Stimulated activated effector memory CD8-positive, alpha-beta T cell treated with anti-CD3 and anti-CD28 coated beads, Interleukin-12 subunit alpha, Interleukin-12 subunit beta, amount 100 ng/mL, for 72 hours (primary cell): ENCODE results near the gene SPATA20.

ENCODE experiments used
- ATAC-seq: fragments of 150-1000 bp; cut with Tn5 transposase; 2 replicates; pipeline ENCODE4 v1.10.0; 2021
- DNase-seq, 2 donors: peaks; one replicate each; pipeline ENCODE4 v3.0.0; 2021 to 2022; ENCODE audit warnings: low spot score in 2 of 2
- H3K27ac Mint-ChIP-seq: one replicate; pipeline ENCODE4 v1.8.0; 2022; ENCODE audit warnings: mild to moderate bottlenecking, mixed read lengths
- H3K36me3 Mint-ChIP-seq: one replicate; pipeline ENCODE4 v1.8.0; 2022; ENCODE audit warnings: mild to moderate bottlenecking, mixed read lengths
- H3K4me1 Mint-ChIP-seq: one replicate; pipeline ENCODE4 v1.8.0; 2022; ENCODE audit warnings: mixed read lengths
- H3K4me3 Mint-ChIP-seq: one replicate; pipeline ENCODE4 v1.8.0; 2022; ENCODE audit warnings: mild to moderate bottlenecking, mixed read lengths
- H3K9me3 Mint-ChIP-seq: one replicate; pipeline ENCODE4 v1.8.0; 2022; ENCODE audit warnings: mixed read lengths

The SPATA20 gene

DNA sequence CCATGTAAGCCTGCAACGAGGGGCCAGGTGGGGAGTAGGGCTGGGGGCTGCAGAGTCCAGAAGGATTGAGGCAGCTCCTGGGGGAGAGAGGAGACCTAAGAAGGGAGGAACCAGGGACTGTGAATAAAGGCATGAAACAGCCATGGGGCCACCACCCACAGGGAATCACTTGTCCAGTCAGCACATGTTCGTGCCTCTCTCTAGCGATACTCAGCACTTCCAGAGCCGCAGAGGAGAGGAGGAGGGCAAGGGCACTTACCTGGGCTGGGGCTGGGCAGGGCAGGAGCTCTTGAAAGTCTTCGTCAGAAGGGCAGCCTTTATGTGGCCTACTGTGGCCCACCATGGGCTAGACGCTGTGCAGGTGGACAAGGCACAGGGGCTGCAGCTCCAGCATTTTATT lies 37.8 kb downstream of the SPATA20 start:
- Mint-ChIP-seq H3K4me1 (no peaks in the 10 kb centered on the region), H3K9me3 (no peaks in the 10 kb centered on the region), H3K4me3 (no peak overlapping the region), H3K27ac (no peak overlapping the region), H3K36me3 (no peaks in the 10 kb centered on the region)
- ATAC-seq (no peak), DNase-seq (no peak)

DNA sequence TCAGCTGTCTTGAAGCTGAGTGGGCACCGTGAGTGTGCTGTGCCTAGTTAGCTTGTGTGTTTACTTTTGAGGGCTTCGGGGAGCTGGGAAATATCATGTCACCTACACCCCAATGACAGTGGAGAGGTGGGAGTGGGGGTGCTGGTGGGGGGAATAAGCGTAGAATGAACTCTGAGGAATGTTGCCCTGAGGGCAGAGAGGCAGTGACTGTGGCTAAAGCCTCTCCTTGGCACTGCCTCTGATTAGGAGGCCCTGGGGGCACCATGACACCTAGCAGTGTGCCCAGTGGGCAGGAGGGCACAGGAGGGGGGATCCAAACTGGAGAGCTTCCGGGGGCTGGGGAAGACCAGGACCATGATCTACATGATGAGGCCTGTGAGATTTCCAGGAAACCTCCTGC lies 38.4 kb downstream of the SPATA20 start:
- H3K9me3 Mint-ChIP-seq = no peaks in the 10 kb centered on the region
- no peaks in the 10 kb centered on the region for H3K4me1 Mint-ChIP-seq
- ATAC-seq = no peak
- peak overlapping the region; percentile 26 for H3K27ac Mint-ChIP-seq
- DNase-seq = no peak
- no peaks in the 10 kb centered on the region for H3K36me3 Mint-ChIP-seq
- H3K4me3 Mint-ChIP-seq = no peak overlapping the region

GRCh38 chr17:50585891-50586290 lies 38.9 kb downstream of the SPATA20 start:
- Mint-ChIP-seq H3K27ac (peak overlapping the region; percentile 26), H3K4me3 (no peak overlapping the region), H3K4me1 (no peaks in the 10 kb centered on the region), H3K9me3 (no peaks in the 10 kb centered on the region), H3K36me3 (no peaks in the 10 kb centered on the region)
- ATAC-seq (no peak), DNase-seq (no peak)

DNA sequence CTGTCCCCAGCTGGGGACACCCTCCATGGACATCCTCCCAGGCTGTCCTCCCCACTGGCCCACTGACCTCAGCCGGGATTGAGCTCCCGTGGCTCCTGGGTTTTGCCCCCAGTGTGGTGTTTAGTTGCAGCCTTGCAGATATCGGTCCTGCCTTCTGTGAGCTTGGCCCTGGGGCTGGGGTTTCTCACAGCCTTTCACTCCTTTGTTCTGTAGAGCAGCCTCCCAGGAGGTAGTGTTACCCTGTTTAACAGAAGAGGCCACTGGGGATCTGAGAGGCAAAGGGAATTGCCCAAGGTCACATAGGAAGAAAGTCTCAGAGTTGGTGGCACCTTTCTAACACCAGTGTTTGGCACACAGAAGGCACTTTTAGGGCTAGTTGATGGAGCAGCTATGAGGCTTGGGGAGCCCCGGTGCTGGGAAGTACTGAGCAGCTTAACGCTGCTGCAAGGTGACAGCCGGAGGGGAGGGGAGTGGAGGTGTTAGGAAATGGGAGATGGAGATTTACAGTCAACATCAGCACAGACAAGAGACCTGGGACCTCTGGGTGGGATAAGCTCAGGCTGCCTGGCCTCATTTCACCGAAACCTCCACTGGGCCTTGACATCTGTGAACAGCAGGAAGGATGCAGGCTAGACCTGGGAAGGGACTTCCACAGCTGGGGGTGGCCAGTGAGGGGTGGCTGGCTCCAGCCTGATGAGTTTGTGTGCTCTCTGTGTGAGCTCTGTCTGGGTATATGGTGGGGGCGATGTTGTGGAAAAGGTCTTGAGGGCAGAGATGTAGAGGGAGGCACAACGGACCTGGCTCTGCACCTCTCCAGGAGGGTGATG lies 39.7 kb downstream of the SPATA20 start:
- H3K36me3 Mint-ChIP-seq = no peaks in the 10 kb centered on the region
- DNase-seq (no peak), ATAC-seq (no peak)
- no peak overlapping the region for H3K27ac Mint-ChIP-seq
- no peaks in the 10 kb centered on the region for H3K4me1 Mint-ChIP-seq
- no peak overlapping the region for H3K4me3 Mint-ChIP-seq
- H3K9me3 Mint-ChIP-seq = no peaks in the 10 kb centered on the region

GRCh38 chr17:50587571-50587970 lies 40.6 kb downstream of the SPATA20 start:
- H3K9me3 Mint-ChIP-seq = no peaks in the 10 kb centered on the region
- H3K4me3 Mint-ChIP-seq = no peak overlapping the region
- ATAC-seq (no peak), DNase-seq (no peak)
- no peak overlapping the region for H3K27ac Mint-ChIP-seq
- H3K36me3 Mint-ChIP-seq = no peaks in the 10 kb centered on the region
- H3K4me1 Mint-ChIP-seq = no peaks in the 10 kb centered on the region

- H3K4me1 Mint-ChIP-seq = no peaks in the 10 kb centered on the region
- H3K9me3 Mint-ChIP-seq = no peaks in the 10 kb centered on the region
- ATAC-seq (no peak), DNase-seq (no peak)
- no peak overlapping the region for H3K4me3 Mint-ChIP-seq
- H3K27ac Mint-ChIP-seq = no peak overlapping the region
- H3K36me3 Mint-ChIP-seq = no peaks in the 10 kb centered on the region
Measured at GRCh38 chr17:50588391-50589049, 41.5 kb downstream of the SPATA20 start.

DNA sequence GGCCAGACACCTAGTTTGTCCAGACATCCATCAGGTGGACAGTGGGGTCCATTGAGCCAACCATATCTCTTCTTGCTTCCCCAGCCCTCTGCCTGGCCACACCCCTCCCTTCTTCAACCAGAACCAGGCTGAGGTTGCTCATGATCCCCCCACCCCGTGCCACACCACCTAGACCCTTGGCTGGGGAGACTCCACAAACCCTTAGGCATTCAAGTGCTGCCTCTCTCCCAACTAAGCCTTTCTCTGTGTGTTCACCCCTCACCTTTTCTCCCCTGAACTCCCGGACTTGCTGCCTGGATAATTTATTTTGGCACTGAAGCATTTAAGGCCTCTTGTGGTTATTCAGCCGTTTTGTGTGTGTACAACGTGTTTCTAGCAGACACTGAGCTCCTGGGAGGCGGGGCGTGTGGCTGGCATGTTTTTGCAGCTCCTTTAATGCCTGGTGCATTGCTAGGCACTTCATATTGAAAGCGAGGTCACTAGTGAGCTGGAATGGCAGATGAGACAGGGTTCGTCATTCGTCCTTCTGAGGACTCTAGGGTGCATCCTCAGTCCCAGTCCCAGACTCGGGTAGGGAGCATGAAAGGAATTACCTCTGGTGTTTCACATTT lies 42.2 kb downstream of the SPATA20 start:
- Mint-ChIP-seq H3K4me3 (no peak overlapping the region), H3K4me1 (no peaks in the 10 kb centered on the region), H3K27ac (no peak overlapping the region), H3K36me3 (no peaks in the 10 kb centered on the region), H3K9me3 (no peaks in the 10 kb centered on the region)
- ATAC-seq (no peak), DNase-seq (no peak)

DNA sequence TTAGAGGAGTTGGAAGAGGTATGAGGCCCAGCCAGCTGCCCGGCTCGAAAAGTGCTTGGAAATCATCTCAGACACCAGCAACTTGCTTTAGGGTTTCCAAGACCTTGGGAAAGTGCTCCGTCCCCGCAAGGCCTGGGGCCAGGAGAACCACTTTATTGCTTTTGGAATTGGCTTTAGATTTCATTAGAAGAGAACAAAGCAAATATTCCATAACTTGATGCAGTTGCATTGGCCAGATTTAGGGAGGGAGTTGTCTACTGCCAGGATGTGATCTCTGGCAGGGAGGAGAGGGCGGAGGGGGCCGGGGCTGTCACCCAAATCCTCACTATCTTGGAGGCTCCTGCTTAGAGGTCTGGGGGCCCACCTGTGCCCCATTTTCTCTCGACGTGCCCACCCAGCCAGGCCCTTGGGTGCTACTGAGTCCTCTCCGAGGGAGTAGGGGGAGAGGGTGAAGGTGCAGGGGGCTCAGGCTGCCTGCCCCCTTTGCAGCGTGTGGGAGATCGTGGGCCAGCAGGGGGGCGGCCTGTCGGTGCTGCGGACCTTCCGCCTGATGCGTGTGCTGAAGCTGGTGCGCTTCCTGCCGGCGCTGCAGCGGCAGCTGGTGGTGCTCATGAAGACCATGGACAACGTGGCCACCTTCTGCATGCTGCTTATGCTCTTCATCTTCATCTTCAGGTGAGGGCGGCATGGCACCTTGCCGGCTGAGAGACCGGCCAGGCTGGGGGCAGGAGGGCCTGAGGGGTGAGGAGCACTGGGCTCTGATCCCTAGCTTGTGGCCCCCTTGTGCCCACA lies 44.2 kb downstream of the SPATA20 start:
- DNase-seq = no peak
- Mint-ChIP-seq H3K36me3 (no peaks in the 10 kb centered on the region), H3K4me1 (no peaks in the 10 kb centered on the region)

GRCh38 chr17:50593321-50593720 lies 46.3 kb downstream of the SPATA20 start:
- ATAC-seq = no peak
- Mint-ChIP-seq H3K9me3 (no peaks in the 10 kb centered on the region), H3K4me3 (no peak overlapping the region), H3K4me1 (no peaks in the 10 kb centered on the region), H3K27ac (no peak overlapping the region), H3K36me3 (no peaks in the 10 kb centered on the region)
- no peak for DNase-seq

More for the DNA sequence above, 44.2 kb downstream of the SPATA20 start:
- ATAC-seq = no peak
- H3K9me3 Mint-ChIP-seq = no peaks in the 10 kb centered on the region
- no peak overlapping the region for H3K4me3 Mint-ChIP-seq
- H3K27ac Mint-ChIP-seq = no peak overlapping the region

DNA sequence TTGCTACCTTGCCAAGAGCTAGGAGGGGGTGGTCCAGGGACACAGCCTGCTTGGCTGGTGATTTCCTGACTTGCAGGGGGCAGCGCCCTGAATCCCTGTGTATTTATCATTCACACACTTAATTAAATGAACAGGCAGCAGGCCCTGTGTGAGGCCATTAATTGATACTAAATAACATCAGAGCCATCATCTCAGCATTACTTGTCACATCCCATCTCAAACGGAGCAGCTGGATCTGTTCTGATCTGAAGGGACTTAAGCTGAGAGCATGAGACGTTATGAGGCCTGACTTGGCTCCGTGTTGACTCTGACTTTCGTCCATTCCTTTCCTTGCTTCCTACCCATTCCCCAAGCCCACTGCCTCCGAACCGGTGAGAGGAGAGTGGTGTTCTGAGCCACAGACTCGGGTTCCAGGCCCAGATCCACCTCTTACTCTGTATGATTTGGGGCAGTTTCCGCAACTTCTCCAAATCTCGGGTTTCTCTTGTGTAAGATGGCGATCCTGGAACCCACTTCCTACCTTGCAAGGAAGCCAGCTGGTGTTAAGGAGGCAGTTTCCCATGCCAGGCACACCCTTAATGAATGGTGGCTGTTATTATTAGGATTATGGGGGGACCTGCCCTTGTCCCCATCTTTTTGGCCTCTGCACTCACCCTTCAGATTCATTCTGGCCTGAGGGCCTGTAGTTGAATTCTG lies 47.3 kb downstream of the SPATA20 start:
- Mint-ChIP-seq H3K36me3 (no peaks in the 10 kb centered on the region), H3K4me3 (no peak overlapping the region), H3K4me1 (no peaks in the 10 kb centered on the region), H3K27ac (no peak overlapping the region), H3K9me3 (no peaks in the 10 kb centered on the region)
- ATAC-seq (no peak), DNase-seq (no peak)

DNA sequence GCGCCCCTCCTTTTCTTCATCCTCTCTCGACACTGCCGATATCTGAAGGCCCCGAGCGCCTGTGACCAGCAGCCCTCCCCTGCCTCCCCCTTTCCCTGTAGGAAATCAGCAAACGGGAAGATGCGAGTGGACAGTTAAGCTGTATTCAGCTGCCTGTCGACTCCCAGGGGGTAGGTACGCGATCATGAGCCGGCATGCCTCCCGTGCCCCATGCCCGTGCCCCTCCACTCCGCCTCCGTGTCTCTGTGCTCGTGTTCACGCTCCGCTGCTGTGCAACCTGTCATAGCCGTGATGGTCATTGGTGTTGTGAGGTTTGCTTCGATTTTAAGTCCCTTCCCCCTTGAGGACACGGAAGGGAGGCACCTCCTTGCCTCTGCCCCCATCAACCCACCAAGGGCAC lies 47.9 kb downstream of the SPATA20 start:
- no peak for ATAC-seq
- Mint-ChIP-seq H3K27ac (no peak overlapping the region), H3K4me1 (no peaks in the 10 kb centered on the region), H3K9me3 (no peaks in the 10 kb centered on the region), H3K4me3 (no peak overlapping the region), H3K36me3 (no peaks in the 10 kb centered on the region)
- no peak for DNase-seq

DNA sequence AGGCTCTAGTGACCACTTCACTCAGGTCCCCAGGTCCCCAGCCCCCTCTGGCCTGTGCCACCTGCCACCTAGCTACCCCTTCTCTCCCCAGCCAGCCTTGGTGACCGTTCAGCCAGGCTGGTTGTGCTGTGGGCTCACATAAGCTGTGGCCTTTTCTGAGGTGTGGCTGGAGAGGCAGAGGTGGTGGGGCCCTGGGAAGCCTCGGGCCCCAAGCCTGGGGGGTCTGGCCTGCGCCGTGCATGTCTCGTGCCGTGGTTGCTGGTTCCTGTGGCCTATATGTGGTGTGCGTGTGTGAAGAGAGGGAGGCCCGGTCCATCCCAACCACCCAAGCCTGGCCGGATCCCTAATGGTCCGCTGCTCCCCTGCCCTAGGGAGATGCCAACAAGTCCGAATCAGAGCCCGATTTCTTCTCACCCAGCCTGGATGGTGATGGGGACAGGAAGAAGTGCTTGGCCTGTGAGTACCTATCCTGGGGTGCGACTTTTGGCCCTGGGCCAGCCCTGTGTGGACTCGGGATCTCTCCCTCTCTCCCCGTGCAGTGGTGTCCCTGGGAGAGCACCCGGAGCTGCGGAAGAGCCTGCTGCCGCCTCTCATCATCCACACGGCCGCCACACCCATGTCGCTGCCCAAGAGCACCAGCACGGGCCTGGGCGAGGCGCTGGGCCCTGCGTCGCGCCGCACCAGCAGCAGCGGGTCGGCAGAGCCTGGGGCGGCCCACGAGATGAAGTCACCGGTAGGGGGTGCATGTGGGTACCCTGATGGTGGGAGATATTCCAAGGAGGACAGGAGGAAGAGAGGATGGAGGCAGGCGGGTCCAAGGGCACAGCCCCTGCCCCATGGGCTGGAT lies 49.4 kb downstream of the SPATA20 start:
- Mint-ChIP-seq H3K9me3 (no peaks in the 10 kb centered on the region), H3K36me3 (no peaks in the 10 kb centered on the region), H3K4me3 (no peak overlapping the region), H3K27ac (no peak overlapping the region), H3K4me1 (no peaks in the 10 kb centered on the region)
- DNase-seq = no peak
- no peak for ATAC-seq

DNA sequence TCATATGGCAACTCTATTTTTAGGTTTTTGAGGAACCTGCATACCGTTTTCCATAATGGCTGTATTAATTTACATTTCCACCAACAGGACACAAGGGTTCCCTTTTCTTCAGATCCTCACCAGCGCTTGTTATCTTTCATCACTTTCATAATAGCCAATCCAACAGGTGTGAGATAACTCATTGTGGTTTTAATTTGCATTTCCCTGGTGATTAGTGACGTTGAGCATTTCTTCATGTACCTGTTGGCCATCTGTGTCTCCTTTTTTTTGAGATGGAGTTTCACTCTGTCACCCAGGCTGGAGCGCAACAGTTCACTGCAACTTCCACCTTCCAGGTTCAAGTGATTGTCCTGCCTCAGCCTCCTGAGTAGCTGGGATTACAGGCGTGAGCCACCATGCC lies 51.5 kb downstream of the SPATA20 start:
- ATAC-seq (no peak), DNase-seq (no peak)
- no peak overlapping the region for H3K27ac Mint-ChIP-seq
- H3K36me3 Mint-ChIP-seq = no peaks in the 10 kb centered on the region
- H3K4me1 Mint-ChIP-seq = no peaks in the 10 kb centered on the region
- no peak overlapping the region for H3K4me3 Mint-ChIP-seq
- no peaks in the 10 kb centered on the region for H3K9me3 Mint-ChIP-seq

DNA sequence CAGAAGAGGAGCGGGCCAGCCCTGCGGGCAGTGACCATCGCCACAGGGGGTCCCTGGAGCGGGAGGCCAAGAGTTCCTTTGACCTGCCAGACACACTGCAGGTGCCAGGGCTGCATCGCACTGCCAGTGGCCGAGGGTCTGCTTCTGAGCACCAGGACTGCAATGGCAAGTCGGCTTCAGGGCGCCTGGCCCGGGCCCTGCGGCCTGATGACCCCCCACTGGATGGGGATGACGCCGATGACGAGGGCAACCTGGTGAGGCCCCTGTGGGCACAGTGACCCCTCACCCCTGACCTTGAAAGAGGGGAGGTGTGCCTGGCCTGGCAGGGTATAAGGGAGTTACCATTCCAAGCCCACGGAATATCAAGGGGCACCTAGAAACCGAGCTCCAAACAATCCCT lies 52.6 kb downstream of the SPATA20 start:
- Mint-ChIP-seq H3K36me3 (no peaks in the 10 kb centered on the region), H3K4me1 (no peaks in the 10 kb centered on the region), H3K9me3 (no peaks in the 10 kb centered on the region), H3K27ac (no peak overlapping the region), H3K4me3 (no peak overlapping the region)
- DNase-seq (no peak), ATAC-seq (no peak)
